HuH-7.5 (cell line): Measurements from ENCODE around the gene KLC3.

Source experiments
- DNase-seq: peaks from one replicate; pipeline ENCODE4 v3.0.0; 2011; ENCODE audit warnings: low spot score

Gene KLC3

GRCh38 chr19:45376045-45376724 lies 35.6 kb downstream of the KLC3 start:
- peak; percentile 63 for DNase-seq

- DNase-seq = no peak
These were observed 39.6 kb downstream of the KLC3 start for GRCh38 chr19:45380107-45380506.

GRCh38 chr19:45382426-45382825 lies 41.9 kb downstream of the KLC3 start:
- DNase-seq = no peak

GRCh38 chr19:45385392-45386221 lies 45.1 kb downstream of the KLC3 start:
- DNase-seq = no peak

GRCh38 chr19:45391346-45391745 lies 50.8 kb downstream of the KLC3 start:
- DNase-seq = peak; percentile 57

- no peak for DNase-seq
These were observed 51.5 kb downstream of the KLC3 start for GRCh38 chr19:45391871-45392665.

- DNase-seq = no peak
These were observed 55.5 kb downstream of the KLC3 start for GRCh38 chr19:45395821-45396617.

GRCh38 chr19:45400192-45400591 lies 59.6 kb downstream of the KLC3 start:
- no peak for DNase-seq
